WTC11 (cell line): ENCODE results near the gene COL5A1. TPM values are rescaled to one million over a fixed set of nuclear protein-coding genes. Genes with fewer than 3 reads are reported as not detected.

Experiments
- ATAC-seq: fragments of 200-7000 bp; cut with Tn5 transposase; 2 replicates; pipeline ENCODE4 v1.10.0; 2021; ENCODE audit warnings: mild to moderate bottlenecking, moderate library complexity
- CTCF ChIA-PET: fragments of 300-600 bp; sonication (Branson Sonifier 250); formaldehyde crosslinking; loops from one replicate; lab custom pipeline; 2021; ENCODE audit warnings: antibody characterized with exemption; lab: Charles Lee
- POLR2A ChIA-PET: fragments of 350-600 bp; sonication (Branson Sonifier 250); formaldehyde crosslinking; loops from one replicate; lab custom pipeline; 2021; ENCODE audit warnings: antibody characterized with exemption; lab: Charles Lee
- DNase-seq: peaks from one replicate; pipeline ENCODE4 v3.0.0; 2021; ENCODE audit warnings: low spot score
- H3K27ac Mint-ChIP-seq: 2 replicates; pipeline ENCODE4 v1.8.0; 2021; ENCODE audit warnings: mixed read lengths
- H3K27me3 Mint-ChIP-seq: 2 replicates; pipeline ENCODE4 v1.8.0; 2021; ENCODE audit warnings: low read depth, mild to moderate bottlenecking, moderate library complexity, mixed read lengths
- H3K36me3 Mint-ChIP-seq: 2 replicates; pipeline ENCODE4 v1.8.0; 2021; ENCODE audit warnings: mixed read lengths
- H3K4me1 Mint-ChIP-seq: 2 replicates; pipeline ENCODE4 v1.8.0; 2022; ENCODE audit warnings: mixed read lengths
- H3K4me3 Mint-ChIP-seq: 2 replicates; pipeline ENCODE4 v1.8.0; 2021; ENCODE audit warnings: mild to moderate bottlenecking, moderate library complexity, mixed read lengths
- H3K9me3 Mint-ChIP-seq: 2 replicates; pipeline ENCODE4 v1.8.0; 2021; ENCODE audit warnings: mixed read lengths
- EMX1 ChIP-seq: fragments of 250-450 bp; sonication (Bioruptor Pico); IDR thresholded peaks from 2 replicates; pipeline ENCODE4 v1.8.0; 2021; ENCODE audit warnings: mild to moderate bottlenecking
- GTF2I ChIP-seq: fragments of 250-450 bp; sonication (Bioruptor Pico); conservative IDR thresholded peaks from 2 replicates; pipeline ENCODE4 v1.4.0; 2021; ENCODE audit warnings: mild to moderate bottlenecking
- IRF2 ChIP-seq: sonication (generic); formaldehyde crosslinking; IDR thresholded peaks from 2 replicates; pipeline ENCODE4 v1.8.0; 2022; ENCODE audit warnings: low read depth, missing genetic modification reagents, borderline replicate concordance
- JAZF1 ChIP-seq: fragments of 250-450 bp; sonication (Bioruptor Pico); IDR thresholded peaks from 2 replicates; pipeline ENCODE4 v1.9.0; 2021; ENCODE audit warnings: moderate library complexity, mild to moderate bottlenecking, inconsistent platforms
- MXD4 ChIP-seq: fragments of 250-450 bp; sonication (Bioruptor Pico); IDR thresholded peaks from 2 replicates; pipeline ENCODE4 v1.8.0; 2021; ENCODE audit warnings: mild to moderate bottlenecking, moderate library complexity, borderline replicate concordance
- MYBL2 ChIP-seq: sonication (generic); formaldehyde crosslinking; IDR thresholded peaks from 2 replicates; pipeline ENCODE4 v1.8.1; 2023; ENCODE audit warnings: mild to moderate bottlenecking, moderate library complexity, missing genetic modification reagents
- NR1H2 ChIP-seq: sonication (generic); formaldehyde crosslinking; IDR thresholded peaks from 2 replicates; pipeline ENCODE4 v1.9.0; 2021; ENCODE audit warnings: mild to moderate bottlenecking, moderate library complexity, missing genetic modification reagents
- NR2C2 ChIP-seq: sonication (generic); formaldehyde crosslinking; IDR thresholded peaks from 2 replicates; pipeline ENCODE4 v1.8.0; 2022; ENCODE audit warnings: mild to moderate bottlenecking, missing genetic modification reagents
- NR3C1 ChIP-seq: sonication (generic); formaldehyde crosslinking; conservative IDR thresholded peaks from 2 replicates; pipeline ENCODE4 v1.8.1; 2023; ENCODE audit warnings: low read depth, mild to moderate bottlenecking, missing genetic modification reagents
- RELA ChIP-seq: sonication (generic); formaldehyde crosslinking; IDR thresholded peaks from 2 replicates; pipeline ENCODE4 v1.8.1; 2022; ENCODE audit warnings: missing genetic modification reagents, mild to moderate bottlenecking, borderline replicate concordance
- SMAD4 ChIP-seq: sonication (generic); formaldehyde crosslinking; IDR thresholded peaks from 2 replicates; pipeline ENCODE4 v1.8.0; 2022; ENCODE audit warnings: mild to moderate bottlenecking, missing genetic modification reagents
- SP1 ChIP-seq: sonication (generic); formaldehyde crosslinking; conservative IDR thresholded peaks from 2 replicates; pipeline ENCODE4 v1.8.1; 2022; ENCODE audit warnings: missing genetic modification reagents
- ZBTB21 ChIP-seq: sonication (generic); formaldehyde crosslinking; IDR thresholded peaks from 2 replicates; pipeline ENCODE4 v1.8.1; 2023; ENCODE audit warnings: mild to moderate bottlenecking, missing genetic modification reagents, borderline replicate concordance
- ZNF121 ChIP-seq: sonication (generic); formaldehyde crosslinking; IDR thresholded peaks from 2 replicates; pipeline ENCODE4 v1.8.0; 2023; ENCODE audit warnings: missing genetic modification reagents
- ZNF219 ChIP-seq: sonication (generic); formaldehyde crosslinking; IDR thresholded peaks from 2 replicates; pipeline ENCODE4 v1.8.0; 2023; ENCODE audit warnings: missing genetic modification reagents, mild to moderate bottlenecking, borderline replicate concordance
- ZNF396 ChIP-seq: fragments of 250-450 bp; sonication (Bioruptor Pico); IDR thresholded peaks from 2 replicates; pipeline ENCODE4 v1.8.0; 2021; ENCODE audit warnings: mild to moderate bottlenecking, moderate library complexity, borderline replicate concordance
- ZNF416 ChIP-seq: fragments of 250-450 bp; sonication (Bioruptor Pico); IDR thresholded peaks from 2 replicates; pipeline ENCODE4 v1.9.0; 2021; ENCODE audit warnings: mild to moderate bottlenecking, inconsistent platforms
- total RNA-seq: library from RNA; stranded (reverse); gene quantifications from 3 replicates; pipeline ENCODE4 v1.2.3, GENCODE V29; 2021
- TF ChIP-seq, protein P1 (sequence below): sonication (generic); formaldehyde crosslinking; IDR thresholded peaks from 2 replicates; pipeline ENCODE4 v1.8.1; 2023; ENCODE audit warnings: mild to moderate bottlenecking, missing genetic modification reagents
- TF ChIP-seq, protein P2 (sequence below): sonication (generic); formaldehyde crosslinking; IDR thresholded peaks from 2 replicates; pipeline ENCODE4 v1.8.1; 2023; ENCODE audit warnings: mild to moderate bottlenecking, moderate library complexity, missing genetic modification reagents
- TF ChIP-seq, protein P3 (sequence below): fragments of 250-450 bp; sonication (Bioruptor Pico); IDR thresholded peaks from 2 replicates; pipeline ENCODE4 v1.9.0; 2021; ENCODE audit warnings: mild to moderate bottlenecking

COL5A1 gene
- total RNA-seq, 1 experiment from 2014 or later, result 13.5 TPM

- Mint-ChIP-seq H3K27ac (no peak overlapping the region), H3K36me3 (no peaks in the 10 kb centered on the region), H3K9me3 (no peaks in the 10 kb centered on the region), H3K27me3 (no peaks in the 10 kb centered on the region), H3K4me1 (no peaks in the 10 kb centered on the region), H3K4me3 (no peak overlapping the region)
- ATAC-seq (no peak), DNase-seq (no peak)
- CTCF ChIA-PET, result no interaction called here
- POLR2A ChIA-PET, result no interaction called here
- TF ChIP-seq EMX1 (CRISPR knock-in tag) (no peak), IRF2 (CRISPR knock-in tag) (no peak), MXD4 (CRISPR knock-in tag) (no peak), NR3C1 (no peak), NR1H2 (CRISPR knock-in tag) (no peak)
These were observed 176.5 kb downstream of the COL5A1 start for GRCh38 chr9:134818000-134818568.

DNA sequence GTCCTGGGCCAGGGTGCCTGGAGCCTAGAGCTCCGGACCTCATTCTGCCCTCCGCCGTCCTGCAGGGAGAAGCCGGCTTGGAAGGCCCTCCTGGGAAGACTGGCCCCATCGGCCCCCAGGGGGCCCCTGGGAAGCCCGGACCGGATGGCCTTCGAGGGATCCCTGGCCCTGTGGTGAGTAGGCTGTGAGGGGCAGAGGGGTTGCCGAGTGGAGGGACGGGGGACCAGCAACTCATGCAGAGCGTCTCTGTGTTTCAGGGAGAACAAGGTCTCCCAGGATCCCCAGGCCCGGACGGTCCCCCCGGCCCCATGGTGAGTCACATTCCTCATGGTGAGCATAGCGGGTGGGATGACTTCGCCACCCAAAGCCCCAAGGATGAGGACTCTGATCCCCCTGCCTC, 177.0 kb downstream of the COL5A1 start:
- Mint-ChIP-seq H3K4me3 (no peak overlapping the region), H3K4me1 (no peaks in the 10 kb centered on the region), H3K27me3 (no peaks in the 10 kb centered on the region), H3K36me3 (no peaks in the 10 kb centered on the region), H3K27ac (no peak overlapping the region), H3K9me3 (no peaks in the 10 kb centered on the region)
- no peak for DNase-seq
- ChIA-PET POLR2A (no interaction called here), CTCF (no interaction called here)
- ATAC-seq, result no peak
- TF ChIP-seq RELA (CRISPR knock-in tag) (no peak), ZBTB21 (CRISPR knock-in tag) (no peak), NR2C2 (CRISPR knock-in tag) (no peak), ZNF121 (CRISPR knock-in tag) (no peak)
- TF ChIP-seq, protein P1, sequence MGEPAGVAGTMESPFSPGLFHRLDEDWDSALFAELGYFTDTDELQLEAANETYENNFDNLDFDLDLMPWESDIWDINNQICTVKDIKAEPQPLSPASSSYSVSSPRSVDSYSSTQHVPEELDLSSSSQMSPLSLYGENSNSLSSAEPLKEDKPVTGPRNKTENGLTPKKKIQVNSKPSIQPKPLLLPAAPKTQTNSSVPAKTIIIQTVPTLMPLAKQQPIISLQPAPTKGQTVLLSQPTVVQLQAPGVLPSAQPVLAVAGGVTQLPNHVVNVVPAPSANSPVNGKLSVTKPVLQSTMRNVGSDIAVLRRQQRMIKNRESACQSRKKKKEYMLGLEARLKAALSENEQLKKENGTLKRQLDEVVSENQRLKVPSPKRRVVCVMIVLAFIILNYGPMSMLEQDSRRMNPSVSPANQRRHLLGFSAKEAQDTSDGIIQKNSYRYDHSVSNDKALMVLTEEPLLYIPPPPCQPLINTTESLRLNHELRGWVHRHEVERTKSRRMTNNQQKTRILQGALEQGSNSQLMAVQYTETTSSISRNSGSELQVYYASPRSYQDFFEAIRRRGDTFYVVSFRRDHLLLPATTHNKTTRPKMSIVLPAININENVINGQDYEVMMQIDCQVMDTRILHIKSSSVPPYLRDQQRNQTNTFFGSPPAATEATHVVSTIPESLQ (CRISPR knock-in tag), result no peak
- TF ChIP-seq, protein P2, sequence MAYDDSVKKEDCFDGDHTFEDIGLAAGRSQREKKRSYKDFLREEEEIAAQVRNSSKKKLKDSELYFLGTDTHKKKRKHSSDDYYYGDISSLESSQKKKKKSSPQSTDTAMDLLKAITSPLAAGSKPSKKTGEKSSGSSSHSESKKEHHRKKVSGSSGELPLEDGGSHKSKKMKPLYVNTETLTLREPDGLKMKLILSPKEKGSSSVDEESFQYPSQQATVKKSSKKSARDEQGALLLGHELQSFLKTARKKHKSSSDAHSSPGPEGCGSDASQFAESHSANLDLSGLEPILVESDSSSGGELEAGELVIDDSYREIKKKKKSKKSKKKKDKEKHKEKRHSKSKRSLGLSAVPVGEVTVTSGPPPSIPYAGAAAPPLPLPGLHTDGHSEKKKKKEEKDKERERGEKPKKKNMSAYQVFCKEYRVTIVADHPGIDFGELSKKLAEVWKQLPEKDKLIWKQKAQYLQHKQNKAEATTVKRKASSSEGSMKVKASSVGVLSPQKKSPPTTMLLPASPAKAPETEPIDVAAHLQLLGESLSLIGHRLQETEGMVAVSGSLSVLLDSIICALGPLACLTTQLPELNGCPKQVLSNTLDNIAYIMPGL, result no peak

GRCh38 chr9:134820901-134821300, 179.3 kb downstream of the COL5A1 start:
- DNase-seq (no peak), ATAC-seq (no peak)
- no peaks in the 10 kb centered on the region for H3K27me3 Mint-ChIP-seq
- no peaks in the 10 kb centered on the region for H3K9me3 Mint-ChIP-seq
- H3K36me3 Mint-ChIP-seq, result no peaks in the 10 kb centered on the region
- CTCF ChIA-PET, result interaction anchor here (0.7 kb wide), 1 partner anchor 42 kb away, joined by 5 read pairs; no protein-coding TSS in a partner anchor
- H3K4me3 Mint-ChIP-seq, result no peak overlapping the region
- TF ChIP-seq GTF2I (no peak), JAZF1 (CRISPR knock-in tag) (no peak), SMAD4 (no peak), SP1 (CRISPR knock-in tag) (no peak)
- TF ChIP-seq, all 79 proteins: peak for 0
- H3K27ac Mint-ChIP-seq, result no peak overlapping the region
- POLR2A ChIA-PET, result no interaction called here
- H3K4me1 Mint-ChIP-seq, result no peaks in the 10 kb centered on the region

DNA sequence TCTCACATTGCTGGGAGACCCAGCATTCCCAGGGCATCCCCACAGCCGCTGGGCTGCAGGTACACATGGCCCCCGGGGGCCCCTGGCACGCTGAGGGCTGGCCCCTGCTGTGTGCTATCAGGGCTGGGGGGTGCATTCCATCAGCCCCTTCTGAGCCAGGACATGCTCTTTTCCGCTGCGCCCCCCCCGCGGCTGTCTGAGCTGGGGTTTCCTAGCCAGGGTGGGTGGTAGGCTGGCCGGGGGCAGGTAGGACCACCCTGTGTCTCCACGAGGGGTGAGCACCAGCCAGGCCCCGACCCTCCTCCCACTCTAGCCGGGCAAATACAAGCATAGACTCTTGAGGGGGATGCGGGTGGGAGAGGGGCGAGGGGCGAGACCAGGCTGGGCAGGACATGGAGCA, 180.9 kb downstream of the COL5A1 start:
- POLR2A ChIA-PET, result no interaction called here
- DNase-seq, result no peak
- TF ChIP-seq ZNF219 (CRISPR knock-in tag) (no peak), ZNF416 (CRISPR knock-in tag) (no peak), ZNF121 (CRISPR knock-in tag) (no peak), ZNF396 (CRISPR knock-in tag) (no peak), MYBL2 (CRISPR knock-in tag) (no peak)
- TF ChIP-seq, protein P3, sequence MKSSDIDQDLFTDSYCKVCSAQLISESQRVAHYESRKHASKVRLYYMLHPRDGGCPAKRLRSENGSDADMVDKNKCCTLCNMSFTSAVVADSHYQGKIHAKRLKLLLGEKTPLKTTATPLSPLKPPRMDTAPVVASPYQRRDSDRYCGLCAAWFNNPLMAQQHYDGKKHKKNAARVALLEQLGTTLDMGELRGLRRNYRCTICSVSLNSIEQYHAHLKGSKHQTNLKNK (CRISPR knock-in tag), result no peak
- TF ChIP-seq, protein P1 (CRISPR knock-in tag), result no peak
- TF ChIP-seq, all 79 proteins: peak for 0
- ATAC-seq, result no peak
- Mint-ChIP-seq H3K27ac (no peak overlapping the region), H3K4me3 (no peak overlapping the region), H3K36me3 (no peaks in the 10 kb centered on the region), H3K27me3 (no peaks in the 10 kb centered on the region), H3K9me3 (no peaks in the 10 kb centered on the region), H3K4me1 (no peaks in the 10 kb centered on the region)
- CTCF ChIA-PET, result interaction anchor here (0.8 kb wide), 1 partner anchor 40 kb away, joined by 3 read pairs; no protein-coding TSS in a partner anchor
